HG03460 (cell line): ENCODE results near the gene NUAK2.
A peak's percentile ranks its signal among the peaks of the same experiment; 100 is the strongest.

Experiments used
- ATAC-seq: cut with Tn5 transposase; IDR thresholded peaks from one replicate; pipeline ENCODE4 v1.9.1; 2021; ENCODE audit not compliant: unreplicated experiment

Gene NUAK2

DNA sequence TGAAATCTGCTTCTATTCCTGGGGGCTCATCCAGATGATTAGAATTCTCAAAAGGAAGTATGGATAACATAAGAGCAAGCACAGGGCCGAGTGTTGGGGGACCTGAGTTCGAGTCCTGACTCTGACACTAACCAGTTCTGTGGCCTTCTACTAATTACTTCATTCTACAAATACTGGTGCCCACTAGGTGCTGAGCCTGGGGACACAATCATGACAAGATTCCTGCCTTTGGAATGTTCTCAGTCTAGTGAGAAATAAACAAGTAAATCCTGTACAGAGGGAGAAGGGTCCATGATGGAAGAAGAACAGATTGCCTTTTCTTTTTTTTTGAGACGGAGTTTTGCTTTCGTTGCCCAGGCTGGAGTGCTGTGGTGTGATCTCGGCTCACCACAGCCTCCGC is 2.2 kb upstream of the NUAK2 start:
- no peak for ATAC-seq

DNA sequence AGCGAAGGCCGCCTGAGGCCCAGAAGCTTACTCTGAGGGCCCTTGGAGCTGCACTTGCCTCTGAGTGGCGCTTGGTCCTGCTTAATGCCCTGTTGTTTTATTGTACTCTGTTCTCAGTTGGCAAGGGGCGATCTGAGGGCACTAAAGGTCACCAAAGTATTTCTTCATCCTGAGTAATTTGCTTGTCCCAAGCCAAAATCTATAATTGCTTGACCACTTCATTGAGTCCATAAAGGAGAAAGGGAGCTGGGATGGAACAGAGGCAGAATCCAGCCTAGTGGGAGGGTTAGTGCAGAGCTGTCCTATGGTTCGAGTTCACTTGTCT is 376 bp upstream of the NUAK2 start:
- ATAC-seq = no peak

DNA sequence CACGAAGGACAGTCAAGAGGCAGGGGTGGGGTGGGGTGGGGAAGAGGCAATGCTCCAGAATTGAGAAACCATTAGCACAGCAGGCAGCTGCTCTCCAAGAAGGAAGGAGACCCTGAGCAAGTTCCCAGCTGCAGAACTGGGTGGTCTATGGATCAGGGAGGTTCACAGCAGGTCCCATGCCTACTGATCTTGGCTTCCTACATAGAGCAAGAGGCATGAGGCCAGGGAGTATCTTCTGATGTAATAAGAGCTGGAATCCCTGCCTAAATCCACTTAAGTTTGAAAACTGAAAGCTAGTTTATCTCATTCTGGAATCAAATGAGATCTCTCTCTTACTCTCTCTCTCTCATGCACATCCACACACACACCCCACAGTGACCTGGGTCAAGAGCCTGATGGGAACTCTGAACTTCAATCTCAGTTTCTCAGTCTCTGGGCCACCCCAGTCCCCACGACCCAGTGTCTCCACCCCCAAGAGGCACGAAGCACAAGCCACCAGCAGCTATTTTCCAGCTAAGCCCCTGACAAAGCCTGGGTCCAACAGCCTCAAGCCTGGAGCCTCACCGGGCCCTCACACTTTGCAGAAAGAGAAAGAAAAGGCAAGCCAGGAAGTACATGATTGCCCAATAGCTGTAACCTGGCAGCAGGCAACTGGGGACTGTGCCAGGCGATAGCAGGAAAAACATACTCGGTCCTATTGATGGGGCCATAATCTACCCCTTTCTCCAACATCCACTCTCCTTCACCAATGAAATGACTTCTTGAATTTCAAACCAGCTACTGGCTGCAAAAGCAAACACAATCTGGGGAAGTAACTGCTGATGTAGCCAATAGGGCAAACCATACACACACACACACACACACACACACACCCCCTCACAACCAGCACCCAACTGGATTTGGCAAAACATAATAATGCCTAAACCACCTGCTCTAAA is 2.2 kb downstream of the NUAK2 start:
- no peak for ATAC-seq

- ATAC-seq = no peak
These were observed 3.1 kb downstream of the NUAK2 start for GRCh38 chr1:205318231-205318991.

DNA sequence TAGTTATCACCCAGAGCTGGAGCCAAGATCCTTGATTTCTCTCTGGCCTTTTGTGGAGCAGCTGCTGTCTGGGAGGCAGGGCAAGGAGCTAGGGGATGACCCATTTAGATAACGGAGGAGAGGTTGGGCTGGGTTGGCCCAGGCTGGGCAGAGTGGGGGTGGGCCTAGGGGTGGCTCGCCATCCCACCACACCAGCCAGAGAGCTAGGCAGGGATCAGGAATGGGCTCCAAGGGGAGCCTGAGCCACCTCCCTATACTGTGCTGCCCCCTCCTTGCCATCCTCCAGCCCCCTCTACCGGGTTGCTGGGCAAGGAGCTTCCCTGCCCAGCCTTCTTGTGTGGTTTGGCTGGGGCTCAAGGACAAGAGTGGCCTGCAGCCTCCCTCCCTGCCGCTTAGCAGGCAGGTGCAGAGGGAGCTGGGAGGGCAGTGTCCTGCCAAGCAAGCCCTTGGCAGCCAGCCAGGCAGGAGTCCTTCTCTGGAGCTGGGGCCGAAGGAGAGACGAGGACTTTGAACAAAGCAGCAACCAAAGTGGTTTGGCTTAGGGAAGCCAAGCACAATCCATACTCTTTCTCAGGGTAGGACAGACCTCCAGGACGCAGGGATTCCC is 4.1 kb downstream of the NUAK2 start:
- ATAC-seq = no peak

DNA sequence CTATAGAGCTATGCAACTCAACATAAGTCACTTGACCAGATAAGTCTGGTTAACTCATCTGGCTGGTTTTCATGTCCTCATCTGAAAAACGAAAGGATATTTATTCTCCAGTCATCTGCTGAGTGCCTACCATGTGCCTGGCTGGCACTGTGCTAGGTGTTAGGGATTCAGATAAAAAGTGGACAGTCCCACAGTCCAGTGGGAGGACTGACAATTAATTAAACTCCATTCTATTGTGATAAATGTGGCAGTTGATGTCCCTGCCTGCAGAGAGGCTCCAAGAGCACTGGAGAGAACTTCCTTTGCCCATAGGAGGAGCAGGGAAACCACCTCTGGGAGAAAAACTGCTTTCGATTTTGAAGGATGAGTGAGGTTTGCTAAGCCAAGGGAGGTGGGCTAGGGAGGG is 5.4 kb downstream of the NUAK2 start:
- no peak for ATAC-seq

DNA sequence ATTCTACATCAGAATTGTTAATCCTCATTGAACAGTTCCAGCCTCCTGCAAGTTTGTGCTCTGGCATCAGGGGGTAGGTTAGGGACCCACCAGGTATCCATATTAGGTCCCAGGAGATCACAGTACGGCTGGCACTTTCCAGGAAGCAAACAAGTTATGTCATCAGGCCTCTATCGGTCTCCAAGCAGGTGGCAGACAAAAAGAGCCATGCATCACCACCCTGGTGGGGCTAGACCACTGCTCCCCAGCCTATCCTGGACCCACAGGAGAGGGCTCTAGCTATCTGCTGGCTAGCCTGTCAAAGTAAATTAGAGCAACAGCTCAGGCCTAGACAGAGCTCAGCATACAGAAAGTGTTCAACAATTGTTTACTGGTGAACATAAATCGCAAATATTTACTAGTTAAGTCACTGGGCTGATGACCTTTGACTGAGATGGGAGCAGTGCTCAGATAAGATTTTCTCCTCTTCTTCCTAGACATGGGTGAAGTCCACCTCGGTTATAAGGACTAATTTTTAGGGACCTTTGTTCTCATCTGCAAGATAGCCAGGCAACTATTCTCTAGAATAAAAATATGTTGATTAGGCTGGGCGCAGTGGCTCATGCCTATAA is 6.4 kb downstream of the NUAK2 start:
- ATAC-seq = no peak

DNA sequence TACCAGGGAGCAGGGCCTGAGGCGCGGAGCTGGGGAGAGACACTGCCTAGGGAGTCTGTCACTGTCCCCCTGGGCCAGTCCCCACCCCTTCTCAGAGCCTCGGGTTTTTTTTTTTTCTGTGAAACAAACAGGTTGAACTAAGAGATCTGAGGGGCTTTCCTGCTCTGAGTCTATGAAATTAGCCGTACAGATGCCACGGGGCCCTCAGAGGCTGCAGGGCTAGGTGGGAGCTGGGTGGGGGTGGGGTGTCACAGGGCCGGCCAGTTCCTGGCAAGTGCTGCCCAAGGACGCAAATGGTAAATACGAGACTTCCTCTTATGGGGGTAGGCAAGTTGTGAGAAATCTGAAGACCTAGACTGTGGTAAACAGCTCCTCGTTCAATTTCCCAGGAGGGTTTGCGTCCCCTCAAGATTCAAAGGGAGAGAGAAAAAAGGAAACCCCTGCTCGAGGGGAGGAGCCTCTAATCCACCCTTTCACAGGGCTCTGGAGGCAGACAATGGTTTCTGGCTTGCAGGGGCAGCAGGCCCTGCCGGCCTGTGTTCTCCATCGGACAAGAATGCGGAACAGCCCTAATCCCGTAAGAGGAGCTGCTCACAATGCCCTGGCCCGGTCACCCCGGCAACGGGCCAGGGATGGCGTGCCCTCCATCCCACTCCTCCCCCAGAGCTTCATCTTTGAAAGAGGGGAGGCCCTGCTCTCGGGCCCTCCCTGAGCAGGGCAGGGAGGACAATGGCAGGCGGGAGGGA is 7.8 kb downstream of the NUAK2 start:
- ATAC-seq = peak; percentile 65

DNA sequence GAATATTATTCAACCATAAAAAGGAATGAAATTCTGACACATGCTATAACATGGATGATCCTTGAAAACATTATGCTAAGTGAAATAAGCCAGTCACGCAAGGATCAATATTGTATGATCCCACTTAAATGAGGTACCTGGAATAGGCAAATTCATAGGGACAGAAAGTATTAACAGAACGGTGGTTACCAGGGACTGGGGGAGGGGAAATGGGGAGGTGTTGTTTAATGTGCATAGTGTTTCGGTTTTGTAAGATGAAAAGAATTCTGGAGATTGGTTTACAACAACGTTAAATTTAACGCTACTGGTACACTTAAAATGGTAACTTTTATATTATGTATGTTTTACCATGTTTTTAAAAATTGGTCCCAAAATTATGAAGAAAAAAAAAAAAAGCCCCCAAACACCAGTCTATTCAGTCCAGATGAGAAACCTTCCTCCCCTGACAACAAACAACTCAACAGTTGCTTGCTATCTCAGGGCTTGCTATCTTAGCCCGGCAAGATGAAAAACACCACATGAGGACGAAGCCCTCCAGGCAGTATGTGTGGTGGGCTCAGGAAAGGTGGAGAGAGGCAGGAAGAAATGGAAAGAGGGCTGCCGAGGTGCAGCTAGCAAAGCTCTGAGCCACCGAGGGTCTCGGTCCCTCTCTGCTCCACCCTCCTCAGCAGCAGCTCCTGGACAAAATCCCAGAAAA is 8.5 kb downstream of the NUAK2 start:
- ATAC-seq = no peak

DNA sequence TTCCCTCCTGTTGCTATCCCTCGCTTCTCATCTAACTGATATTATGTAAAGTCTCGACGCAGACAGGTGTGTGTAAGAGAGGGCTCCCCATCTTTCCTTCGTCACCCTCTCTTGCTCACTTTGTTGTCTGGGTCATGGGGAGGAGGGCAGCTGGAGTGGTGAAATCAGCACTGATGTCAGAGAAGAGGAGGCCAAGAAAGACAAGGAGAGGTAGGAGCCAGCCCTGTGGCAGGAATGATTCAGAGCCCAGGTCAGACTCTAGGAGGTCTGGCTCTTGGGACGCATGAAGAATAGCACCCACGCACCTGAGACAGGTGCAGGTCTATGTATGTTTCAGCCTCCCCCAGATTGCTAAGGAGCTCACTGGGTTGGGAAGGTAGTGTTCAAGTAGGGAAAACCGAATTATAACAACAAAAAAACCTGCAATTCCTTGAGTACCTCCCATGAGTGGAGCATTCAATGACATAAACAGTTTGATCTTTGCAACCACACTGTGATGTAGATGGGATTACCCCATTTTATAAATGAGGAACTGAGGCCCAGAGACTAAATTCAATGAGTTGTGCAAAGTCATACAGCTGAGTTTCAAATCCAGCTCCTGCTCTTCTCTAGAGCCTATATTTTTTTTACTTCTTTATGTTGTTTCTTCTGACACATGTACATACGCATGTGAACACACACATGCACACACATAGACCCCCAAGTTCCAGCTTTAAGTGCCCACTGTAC is 10.4 kb downstream of the NUAK2 start:
- ATAC-seq = no peak

- no peak for ATAC-seq
These were observed 11.8 kb downstream of the NUAK2 start for GRCh38 chr1:205309741-205310140.

DNA sequence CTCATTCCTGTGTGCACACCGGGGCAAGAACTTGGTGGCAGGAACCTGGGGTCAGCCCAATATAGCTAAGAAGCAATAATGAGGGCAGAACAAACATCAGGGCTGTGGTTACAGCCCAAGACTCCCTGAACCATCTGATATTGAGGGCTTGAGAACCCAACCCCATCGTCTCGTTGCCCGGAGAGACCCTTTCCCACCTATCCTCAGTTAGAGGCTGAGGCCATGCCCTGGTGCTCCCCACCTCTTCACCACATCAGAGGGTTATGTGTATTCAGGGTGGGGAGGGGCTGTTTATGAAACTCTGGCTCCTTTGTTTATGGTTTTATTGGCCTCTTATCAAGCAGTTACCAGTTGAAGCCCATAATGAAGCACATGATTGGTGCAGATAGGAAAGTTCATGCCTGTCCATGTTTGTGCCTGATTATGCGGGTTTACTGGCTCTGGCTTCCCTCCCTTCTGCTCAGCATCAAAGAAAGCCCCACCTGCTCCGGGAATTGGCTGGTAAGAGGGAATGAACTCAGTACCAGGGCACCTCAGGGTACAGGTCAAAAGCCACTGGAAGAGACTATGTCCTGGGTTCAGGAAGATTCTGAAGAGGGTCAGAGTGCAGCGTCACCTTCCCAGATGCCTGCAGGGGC is 14.5 kb downstream of the NUAK2 start:
- no peak for ATAC-seq

GRCh38 chr1:205304695-205305070 is 16.9 kb downstream of the NUAK2 start:
- ATAC-seq = no peak

DNA sequence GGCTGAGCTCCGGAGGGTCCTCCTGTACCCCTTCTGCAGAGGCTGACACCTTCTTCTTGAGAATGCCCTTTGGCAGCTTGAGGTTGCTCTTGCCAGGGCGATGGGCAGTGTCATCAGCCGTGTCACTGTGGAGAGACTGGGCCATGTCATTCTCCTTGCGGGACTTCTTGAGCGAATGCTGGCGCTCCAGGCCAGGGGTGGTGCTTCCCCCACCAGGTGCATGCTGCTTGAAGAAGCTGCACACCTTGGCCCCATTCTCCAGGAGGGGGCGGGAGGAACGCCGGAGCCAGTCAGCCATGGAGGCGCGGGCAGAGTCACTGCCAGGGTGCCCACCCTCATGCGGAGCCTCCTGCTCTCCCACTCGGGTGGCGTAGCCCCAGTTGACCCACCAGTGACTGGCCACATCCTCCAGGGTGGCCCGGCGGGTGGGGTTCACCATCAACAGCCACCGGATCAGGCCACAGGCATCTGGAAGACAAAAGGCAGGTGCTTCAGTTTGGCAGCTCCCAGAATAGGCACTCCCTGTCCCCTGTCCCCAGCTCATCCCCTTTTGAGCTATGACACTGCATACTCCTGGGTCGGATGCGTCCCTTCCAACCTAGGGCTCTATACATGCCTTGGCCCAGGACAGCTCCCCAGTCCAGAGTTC is 17.4 kb downstream of the NUAK2 start:
- no peak for ATAC-seq

GRCh38 chr1:205303247-205303888 is 18.2 kb downstream of the NUAK2 start:
- no peak for ATAC-seq

DNA sequence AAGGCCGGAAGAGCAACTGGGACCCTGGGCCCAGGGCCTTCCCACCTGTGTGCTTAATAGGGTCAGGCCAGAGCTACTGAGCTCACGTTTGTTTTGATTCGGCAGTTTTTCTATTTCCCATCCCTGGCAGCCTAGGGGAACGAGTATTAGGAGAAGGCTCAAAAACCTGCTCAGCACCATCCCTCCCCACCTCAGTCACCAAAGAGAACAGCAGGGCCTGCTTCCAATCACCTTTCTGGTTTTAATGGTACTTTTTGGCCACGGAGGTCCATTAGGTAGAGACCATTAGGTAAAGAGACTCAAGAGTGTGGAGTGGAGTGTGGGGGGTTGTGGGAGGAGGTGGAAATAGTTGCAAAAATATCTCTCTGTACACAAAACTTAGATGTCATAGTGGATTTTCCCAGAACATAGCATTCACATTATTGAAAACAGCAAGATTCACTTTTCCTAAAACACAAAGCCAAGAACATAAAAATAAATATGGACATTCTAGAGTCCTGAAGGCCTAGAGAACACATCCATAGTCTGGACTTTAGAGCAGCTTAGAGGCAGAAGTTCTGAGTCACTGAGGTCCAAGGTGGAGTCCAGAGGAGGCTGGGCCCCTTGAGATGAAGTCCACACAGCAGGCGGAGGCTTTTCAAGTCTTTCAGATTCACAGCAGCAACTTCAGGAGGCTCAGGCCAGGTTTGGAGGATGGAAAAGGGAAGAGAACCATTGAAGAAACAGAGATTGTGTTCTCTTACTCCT is 19.5 kb downstream of the NUAK2 start:
- no peak for ATAC-seq

DNA sequence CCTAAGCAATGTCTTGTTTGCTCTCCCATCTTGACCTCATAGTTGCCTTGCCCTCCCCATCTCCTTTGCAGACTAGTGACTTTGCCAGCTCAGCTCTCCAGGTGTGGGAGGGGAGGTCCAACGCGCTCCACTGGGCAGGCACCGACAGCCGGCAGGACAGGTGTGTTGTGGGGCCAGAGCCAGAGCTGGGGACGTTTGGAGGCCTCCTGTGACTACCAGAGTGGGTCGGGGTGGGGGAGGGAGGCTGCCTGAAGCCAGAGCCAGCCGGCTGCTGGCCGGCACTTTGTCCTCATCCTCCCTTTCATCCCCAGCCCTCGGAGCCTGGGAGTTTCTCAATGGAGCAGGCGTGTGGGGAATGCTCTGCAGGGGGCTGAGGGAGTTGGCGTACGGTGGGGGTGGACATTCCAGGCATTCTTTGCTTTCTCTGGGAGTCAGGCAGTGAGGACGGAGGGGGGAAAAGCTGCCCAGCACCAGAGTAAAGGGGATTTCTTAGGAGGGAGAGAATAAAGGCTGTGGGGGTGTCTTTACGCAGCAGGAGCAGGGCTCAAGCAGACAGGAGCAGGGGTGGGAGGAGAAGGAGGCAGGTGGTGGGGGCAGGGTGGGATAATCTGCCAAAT is 20.2 kb downstream of the NUAK2 start:
- ATAC-seq = no peak
